ENCODE measurements around the gene DSG3. TPM values are rescaled to one million over a fixed set of nuclear protein-coding genes. Genes with fewer than 3 reads are reported as not detected.

The DSG3 gene
- total and polyA plus RNA-seq, 2 of the 8 experiments (the other 6 are each of a cell fraction or from before 2014, with no cell fraction given) = 0.03 to 0.07 TPM

- H2AK5ac ChIP-seq (ENCODE audit: low read depth, low read length) = no peak overlapping the region
- no peaks in the 10 kb centered on the region for H3K27me3 ChIP-seq (replicated peaks in 1 of 4; ENCODE audit: control insufficient read depth in 3 of 4, extremely low read depth in 1 of 4, insufficient read depth in 3 of 4, low read length in 3 of 4)
- no peak for TF ChIP-seq CREB1 (IDR thresholded peaks at IDR 0.05)
- H2BK120ac ChIP-seq (replicated peaks; ENCODE audit: low read depth, low read length) = no peak overlapping the region
- no peak overlapping the region for H3K14ac ChIP-seq (ENCODE audit: insufficient read length)
- 89% methylated on average over 1 of the region's 1 CpG; no CpG with 5 or more reads in 1 of the 2 experiments for WGBS, 2 experiments (ENCODE audit: extremely low coverage in 1 of 2, insufficient coverage in 1 of 2, insufficient read length in 1 of 2, insufficient replicate concordance in 2 of 2, low coverage in 1 of 2, low lambda C conversion rate in 2 of 2, missing lambda C conversion rate in 1 of 2)
- H3K23ac ChIP-seq (ENCODE audit: insufficient read length) = no peak overlapping the region
- H3K56ac ChIP-seq (replicated peaks; ENCODE audit: insufficient read length, low read depth, low read length) = no peak overlapping the region
- ChIA-PET POLR2A (ENCODE audit: partially characterized antibody) (no interaction called here), CTCF (ENCODE audit: partially characterized antibody) (no interaction called here)
- no peak overlapping the region for H2BK12ac ChIP-seq (ENCODE audit: low read depth, low read length)
- no peak overlapping the region for H4K8ac ChIP-seq (ENCODE audit: extremely low read depth, insufficient read depth, low read length)
- no peak overlapping the region for H3K4me2 ChIP-seq (ENCODE audit: insufficient read depth in 1 of 2, low read depth in 2 of 2, low read length in 2 of 2)
- peaks cover 0 to 3% (median 1%) of the 10 kb centered on the region in 4 experiments; a peak in 2 of 7 replicates for H3K4me1 ChIP-seq (replicated peaks in 1 of 4; ENCODE audit: control insufficient read depth in 3 of 4, insufficient read depth in 4 of 4, low read length in 3 of 4)
- no peak overlapping the region for H3K9ac ChIP-seq (replicated peaks in 1 of 4; ENCODE audit: extremely low read depth in 1 of 4, low read depth in 3 of 4, low read length in 3 of 4)
- no peaks in the 10 kb centered on the region for H3K79me1 ChIP-seq (ENCODE audit: low read depth, low read length)
- no peak overlapping the region for H2AFZ ChIP-seq (ENCODE audit: low read length)
- H3K9me3 ChIP-seq (ENCODE audit: insufficient read depth in 2 of 2, low read depth in 1 of 2, low read length in 1 of 2) = no peaks in the 10 kb centered on the region
- no peak overlapping the region for H2BK5ac ChIP-seq (ENCODE audit: low read depth, low read length)
- no peak overlapping the region for H4K5ac ChIP-seq (ENCODE audit: insufficient read length, low read depth, low read length)
- H3K4ac ChIP-seq (replicated peaks; ENCODE audit: insufficient read length, low read depth, low read length) = no peak overlapping the region
- H2BK20ac ChIP-seq (ENCODE audit: low read length) = no peak overlapping the region
- no peaks in the 10 kb centered on the region for H3K36me3 ChIP-seq (ENCODE audit: control insufficient read depth in 2 of 4, insufficient read depth in 4 of 4, low read length in 3 of 4)
- no peaks in the 10 kb centered on the region for H3K79me2 ChIP-seq (ENCODE audit: control insufficient read depth in 1 of 2, insufficient read depth in 2 of 2, low read length in 2 of 2)
- FAIRE-seq (no peak), DNase-seq (ENCODE audit: low read depth in 1 of 2, low spot score in 2 of 2) (no peak)
- no peak overlapping the region for H3K27ac ChIP-seq (ENCODE audit: low read depth, low read length)
- H4K91ac ChIP-seq (replicated peaks; ENCODE audit: insufficient read length, low read length) = no peak overlapping the region
- H3K18ac ChIP-seq (ENCODE audit: extremely low read depth, low read length) = no peak overlapping the region
- H3K23me2 ChIP-seq (ENCODE audit: low read depth, low read length) = no peaks in the 10 kb centered on the region
- no peak overlapping the region for H2BK15ac ChIP-seq (ENCODE audit: low read length)
- no peak overlapping the region for H3K4me3 ChIP-seq (ENCODE audit: extremely low read depth in 1 of 4, insufficient read depth in 2 of 4, low read depth in 3 of 4, low read length in 4 of 4)
- H4K20me1 ChIP-seq (replicated peaks in 1 of 2; ENCODE audit: control insufficient read depth in 1 of 2, insufficient read depth in 2 of 2, low read length in 2 of 2) = no peaks in the 10 kb centered on the region
These were observed 4.1 kb downstream of the DSG3 start for GRCh38 chr18:31451625-31452024.

Data from H1 (cell line).